ENCODE data around the gene PSPH. TPM values are rescaled to one million over a fixed set of nuclear protein-coding genes. Genes with fewer than 3 reads are reported as not detected.
A peak's percentile ranks its signal among the peaks of the same experiment; 100 is the strongest.
"Not testable (repeated sequence)": the region's sequence is repeated elsewhere in the genome, so short reads cannot be mapped to it uniquely, and the experiment has no call there.

Gene PSPH
- total RNA-seq, 1 donor from 2014 or later, result 38.1 TPM

- no peak for DNase-seq (ENCODE audit: low spot score)
- TF ChIP-seq, protein P1, sequence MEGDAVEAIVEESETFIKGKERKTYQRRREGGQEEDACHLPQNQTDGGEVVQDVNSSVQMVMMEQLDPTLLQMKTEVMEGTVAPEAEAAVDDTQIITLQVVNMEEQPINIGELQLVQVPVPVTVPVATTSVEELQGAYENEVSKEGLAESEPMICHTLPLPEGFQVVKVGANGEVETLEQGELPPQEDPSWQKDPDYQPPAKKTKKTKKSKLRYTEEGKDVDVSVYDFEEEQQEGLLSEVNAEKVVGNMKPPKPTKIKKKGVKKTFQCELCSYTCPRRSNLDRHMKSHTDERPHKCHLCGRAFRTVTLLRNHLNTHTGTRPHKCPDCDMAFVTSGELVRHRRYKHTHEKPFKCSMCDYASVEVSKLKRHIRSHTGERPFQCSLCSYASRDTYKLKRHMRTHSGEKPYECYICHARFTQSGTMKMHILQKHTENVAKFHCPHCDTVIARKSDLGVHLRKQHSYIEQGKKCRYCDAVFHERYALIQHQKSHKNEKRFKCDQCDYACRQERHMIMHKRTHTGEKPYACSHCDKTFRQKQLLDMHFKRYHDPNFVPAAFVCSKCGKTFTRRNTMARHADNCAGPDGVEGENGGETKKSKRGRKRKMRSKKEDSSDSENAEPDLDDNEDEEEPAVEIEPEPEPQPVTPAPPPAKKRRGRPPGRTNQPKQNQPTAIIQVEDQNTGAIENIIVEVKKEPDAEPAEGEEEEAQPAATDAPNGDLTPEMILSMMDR (IDR thresholded peaks at IDR 0.05; ENCODE audit: unreplicated experiment), result no peak
- Mint-ChIP-seq H3K4me1 (ENCODE audit: unreplicated experiment) (peaks cover 25% of the 10 kb centered on the region), H3K27me3 (ENCODE audit: unreplicated experiment) (peaks cover 2% of the 10 kb centered on the region), H3K36me3 (ENCODE audit: low read depth, unreplicated experiment) (peaks cover 12% of the 10 kb centered on the region), H3K27ac (ENCODE audit: unreplicated experiment) (no peak overlapping the region), H3K9me3 (ENCODE audit: unreplicated experiment) (no peaks in the 10 kb centered on the region), H3K4me3 (ENCODE audit: unreplicated experiment) (no peak overlapping the region)
Observed at GRCh38 chr7:56077681-56078080, 26.4 kb upstream of the PSPH start.

GRCh38 chr7:56074371-56074791 is 23.1 kb upstream of the PSPH start:
- no peaks in the 10 kb centered on the region for H3K9me3 Mint-ChIP-seq (ENCODE audit: unreplicated experiment)
- TF ChIP-seq, protein P1 (IDR thresholded peaks at IDR 0.05; ENCODE audit: unreplicated experiment), result peak; percentile 84
- H3K36me3 Mint-ChIP-seq (ENCODE audit: low read depth, unreplicated experiment), result peaks cover 17% of the 10 kb centered on the region
- H3K27me3 Mint-ChIP-seq (ENCODE audit: unreplicated experiment), result no peaks in the 10 kb centered on the region
- H3K4me1 Mint-ChIP-seq (ENCODE audit: unreplicated experiment), result peaks cover 12% of the 10 kb centered on the region
- DNase-seq (ENCODE audit: low spot score), result peak; percentile 86
- no peak overlapping the region for H3K27ac Mint-ChIP-seq (ENCODE audit: unreplicated experiment)
- H3K4me3 Mint-ChIP-seq (ENCODE audit: unreplicated experiment), result peak overlapping the region; percentile 56

GRCh38 chr7:56066376-56066775 is 15.1 kb upstream of the PSPH start:
- not testable (repeated sequence) for H3K27me3 Mint-ChIP-seq (ENCODE audit: unreplicated experiment); H3K27ac Mint-ChIP-seq (ENCODE audit: unreplicated experiment); H3K9me3 Mint-ChIP-seq (ENCODE audit: unreplicated experiment); DNase-seq (ENCODE audit: low spot score); H3K4me3 Mint-ChIP-seq (ENCODE audit: unreplicated experiment); H3K4me1 Mint-ChIP-seq (ENCODE audit: unreplicated experiment)
- H3K36me3 Mint-ChIP-seq (ENCODE audit: low read depth, unreplicated experiment), result peaks cover 32% of the 10 kb centered on the region

- TF ChIP-seq, protein P1 (IDR thresholded peaks at IDR 0.05; ENCODE audit: unreplicated experiment), result no peak
- H3K4me3 Mint-ChIP-seq (ENCODE audit: unreplicated experiment), result peak within 1 kb of the TSS; percentile 94
- peak within 1 kb of the TSS; percentile 85 for H3K27ac Mint-ChIP-seq (ENCODE audit: unreplicated experiment)
- H3K4me1 Mint-ChIP-seq (ENCODE audit: unreplicated experiment), result peaks cover 2% of the 10 kb centered on the region
- H3K9me3 Mint-ChIP-seq (ENCODE audit: unreplicated experiment), result no peaks in the 10 kb centered on the region
- peaks cover 31% of the 10 kb centered on the region for H3K36me3 Mint-ChIP-seq (ENCODE audit: low read depth, unreplicated experiment)
- DNase-seq (ENCODE audit: low spot score), result peak; percentile 92
- peaks cover 1% of the 10 kb centered on the region for H3K27me3 Mint-ChIP-seq (ENCODE audit: unreplicated experiment)
Observed at GRCh38 chr7:56063882-56064625, 12.8 kb upstream of the PSPH start, which contains the start of gene SUMF2. Gene SUMF2 (plus strand): TSS chr7:56064286. CDS start chr7:56064312, 26 bp downstream.

- Mint-ChIP-seq H3K4me1 (ENCODE audit: unreplicated experiment) (peaks cover 2% of the 10 kb centered on the region), H3K27me3 (ENCODE audit: unreplicated experiment) (peaks cover 1% of the 10 kb centered on the region), H3K36me3 (ENCODE audit: low read depth, unreplicated experiment) (peaks cover 31% of the 10 kb centered on the region), H3K4me3 (ENCODE audit: unreplicated experiment) (peak overlapping the region; percentile 94), H3K9me3 (ENCODE audit: unreplicated experiment) (no peaks in the 10 kb centered on the region), H3K27ac (ENCODE audit: unreplicated experiment) (peak overlapping the region; percentile 85)
- TF ChIP-seq, protein P1 (IDR thresholded peaks at IDR 0.05; ENCODE audit: unreplicated experiment), result no peak
- no peak for DNase-seq (ENCODE audit: low spot score)
Observed at GRCh38 chr7:56063500-56063881, 12.2 kb upstream of the PSPH start.
